SJCRH30 (cell line): ENCODE measurements around the gene PRICKLE1. TPM values are rescaled to one million over a fixed set of nuclear protein-coding genes. Genes with fewer than 3 reads are reported as not detected.

ENCODE experiments used
- DNase-seq, 2 experiments: peaks; one replicate each; pipeline ENCODE4 v3.0.0-alpha.2; 2015 to 2020
- H3K27ac ChIP-seq: fragments of 250-450 bp; sonication (Bioruptor Pico); 2 replicates; pipeline ENCODE4 v1.5.1; 2020; ENCODE audit warnings: mild to moderate bottlenecking, moderate library complexity
- H3K27me3 ChIP-seq: fragments of 250-450 bp; sonication (Bioruptor Pico); 2 replicates; pipeline ENCODE4 v1.5.1; 2020; ENCODE audit warnings: mild to moderate bottlenecking, moderate library complexity
- H3K36me3 ChIP-seq: fragments of 250-450 bp; sonication (Bioruptor Pico); 2 replicates; pipeline ENCODE4 v1.5.1; 2020; ENCODE audit warnings: mild to moderate bottlenecking, moderate library complexity
- H3K4me1 ChIP-seq: fragments of 250-450 bp; sonication (Bioruptor Pico); 2 replicates; pipeline ENCODE4 v1.5.1; 2020; ENCODE audit warnings: mild to moderate bottlenecking, moderate library complexity
- H3K4me3 ChIP-seq: fragments of 250-450 bp; sonication (Bioruptor Pico); 2 replicates; pipeline ENCODE4 v1.5.1; 2020; ENCODE audit warnings: mild to moderate bottlenecking, moderate library complexity
- H3K9me3 ChIP-seq: fragments of 250-450 bp; sonication (Bioruptor Pico); replicated peaks from 2 replicates; pipeline ENCODE4 v1.5.1; 2020; ENCODE audit warnings: mild to moderate bottlenecking, moderate library complexity
- total RNA-seq: library from RNA; depleted of rRNA; stranded (reverse); fragments of >200 nt; shearing (Covaris generic); gene quantifications from 2 replicates; pipeline ENCODE4 v1.2.3, GENCODE V29; 2014

The PRICKLE1 gene
- total RNA-seq, 1 experiment from 2014 or later, result 1.8 TPM

DNA sequence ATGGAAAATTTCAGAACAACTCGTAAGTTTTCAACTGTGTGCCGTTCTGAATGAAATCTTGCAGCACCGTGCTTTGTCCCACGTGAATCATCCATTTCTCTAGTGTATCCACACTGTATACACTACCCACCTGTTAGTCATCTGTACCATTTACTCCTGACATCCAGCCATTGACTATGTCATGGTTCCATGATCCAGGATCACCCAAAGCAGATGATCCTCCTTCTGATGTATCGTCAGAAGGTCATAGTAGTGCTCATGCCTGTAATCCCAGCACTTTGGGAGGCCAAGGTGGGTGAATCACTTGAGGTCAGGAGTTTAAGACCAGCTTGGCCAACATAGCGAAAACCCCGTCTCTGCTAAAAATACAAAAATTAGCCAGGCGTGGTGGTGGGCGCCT, 140.7 kb downstream of the PRICKLE1 start:
- no peak overlapping the region for H3K27ac ChIP-seq
- DNase-seq, result no peak
- H3K36me3 ChIP-seq, result peaks cover 34% of the 10 kb centered on the region
- 0 out of 2 replicates have a peak, but pooled peaks cover 2% of the 10 kb centered on the region for H3K9me3 ChIP-seq
- H3K27me3 ChIP-seq, result no peaks in the 10 kb centered on the region
- no peaks in the 10 kb centered on the region for H3K4me1 ChIP-seq
- no peak overlapping the region for H3K4me3 ChIP-seq

DNA sequence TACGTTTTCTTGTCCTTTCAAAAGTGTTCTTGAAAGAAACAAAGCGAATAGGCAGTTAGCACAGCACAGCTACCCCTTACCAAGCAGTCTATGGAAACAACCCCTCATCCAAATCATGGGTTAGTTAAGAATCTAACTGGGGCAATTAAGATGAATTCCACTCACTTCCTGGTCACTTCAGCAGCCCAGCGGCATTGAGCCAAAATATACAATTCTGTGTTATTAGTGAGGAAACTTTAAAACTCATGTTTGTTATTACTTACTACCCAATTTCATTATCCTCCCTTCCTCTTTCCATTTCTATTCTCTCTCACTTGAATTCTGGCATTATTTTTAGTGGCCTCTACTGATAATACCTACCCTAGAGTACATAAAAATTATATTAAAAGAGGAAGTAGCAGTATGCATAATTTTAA, 142.2 kb downstream of the PRICKLE1 start:
- H3K27ac ChIP-seq, result no peak overlapping the region
- H3K27me3 ChIP-seq, result no peaks in the 10 kb centered on the region
- H3K36me3 ChIP-seq, result peaks cover 44% of the 10 kb centered on the region
- DNase-seq, result no peak
- no peaks in the 10 kb centered on the region for H3K4me1 ChIP-seq
- H3K4me3 ChIP-seq, result no peak overlapping the region
- 0 out of 2 replicates have a peak, but pooled peaks cover 2% of the 10 kb centered on the region for H3K9me3 ChIP-seq

DNA sequence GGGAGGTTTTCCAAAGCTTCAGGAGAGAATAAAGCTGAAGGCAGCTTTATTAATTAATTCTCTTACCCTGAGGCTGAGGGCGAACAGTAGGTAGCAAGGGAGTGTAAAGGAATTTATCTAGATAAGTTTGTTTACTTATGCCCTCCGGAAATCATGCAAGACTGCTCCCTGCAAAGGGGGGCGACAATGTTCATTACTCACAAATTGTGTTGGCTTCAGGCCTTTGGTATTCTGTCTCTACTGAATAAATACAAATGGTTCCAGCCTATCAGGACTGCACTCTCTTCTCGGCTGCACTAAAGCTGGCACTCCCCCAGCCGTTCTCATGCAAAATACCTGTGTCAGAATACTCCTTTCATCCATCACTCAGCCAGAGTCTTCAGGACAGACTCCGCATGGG, 142.8 kb downstream of the PRICKLE1 start:
- H3K27ac ChIP-seq, result no peak overlapping the region
- H3K4me1 ChIP-seq, result no peaks in the 10 kb centered on the region
- no peaks in the 10 kb centered on the region for H3K27me3 ChIP-seq
- peaks cover 49% of the 10 kb centered on the region for H3K36me3 ChIP-seq
- H3K9me3 ChIP-seq, result 0 out of 2 replicates have a peak, but pooled peaks cover 2% of the 10 kb centered on the region
- DNase-seq, result no peak
- H3K4me3 ChIP-seq, result no peak overlapping the region

DNA sequence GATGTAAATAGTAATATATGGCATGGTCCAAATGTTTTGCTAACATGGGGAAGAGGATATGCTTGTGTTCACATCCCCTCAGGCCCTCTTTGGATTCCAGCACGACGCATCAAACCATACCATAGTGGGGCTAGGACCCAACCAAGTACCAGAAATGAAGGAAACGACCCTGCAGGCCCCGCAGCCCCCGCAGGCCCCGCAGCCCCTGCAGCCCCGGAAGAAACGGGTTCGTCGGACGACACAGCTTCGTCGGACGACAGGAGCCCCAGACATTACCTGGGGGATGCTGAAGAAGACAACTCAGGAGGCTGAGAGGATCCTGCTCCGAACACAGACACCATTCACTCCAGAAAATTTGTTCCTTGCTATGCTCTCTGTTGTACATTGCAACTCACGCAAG, 143.7 kb downstream of the PRICKLE1 start:
- Histone ChIP-seq H3K9me3 (0 out of 2 replicates have a peak, but pooled peaks cover 2% of the 10 kb centered on the region), H3K27ac (no peak overlapping the region), H3K27me3 (no peaks in the 10 kb centered on the region), H3K4me3 (no peak overlapping the region), H3K36me3 (peaks cover 53% of the 10 kb centered on the region), H3K4me1 (no peaks in the 10 kb centered on the region)
- no peak for DNase-seq

GRCh38 chr12:42444192-42444943, 145.2 kb downstream of the PRICKLE1 start:
- H3K4me3 ChIP-seq, result no peak overlapping the region
- DNase-seq, result no peak
- 0 out of 2 replicates have a peak, but pooled peaks cover 2% of the 10 kb centered on the region for H3K9me3 ChIP-seq
- H3K27me3 ChIP-seq, result no peaks in the 10 kb centered on the region
- H3K27ac ChIP-seq, result no peak overlapping the region
- peaks cover 58% of the 10 kb centered on the region for H3K36me3 ChIP-seq
- H3K4me1 ChIP-seq, result no peaks in the 10 kb centered on the region

DNA sequence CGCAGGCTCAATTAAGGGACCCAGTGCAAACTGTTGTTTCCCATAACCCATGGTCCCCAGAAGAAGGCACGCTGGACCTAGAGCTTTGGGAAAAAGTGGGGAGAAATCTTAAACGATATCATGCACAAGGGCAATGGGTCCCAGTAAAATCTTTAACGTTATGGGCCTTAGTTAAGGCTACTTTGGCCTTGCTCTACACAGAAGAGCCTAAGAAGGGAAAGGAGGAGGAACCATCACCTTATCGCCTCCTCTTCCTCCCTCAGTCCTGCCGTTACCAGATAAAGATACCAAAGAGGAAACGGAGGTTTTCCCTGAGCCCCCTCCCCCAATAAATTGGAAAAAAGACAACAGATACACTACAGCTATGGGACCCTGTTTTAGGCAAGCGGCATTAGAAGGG, 146.7 kb downstream of the PRICKLE1 start:
- Histone ChIP-seq H3K36me3 (peaks cover 52% of the 10 kb centered on the region), H3K27me3 (no peaks in the 10 kb centered on the region), H3K4me3 (no peak overlapping the region), H3K4me1 (no peaks in the 10 kb centered on the region), H3K27ac (no peak overlapping the region), H3K9me3 (no peaks in the 10 kb centered on the region)
- no peak for DNase-seq

GRCh38 chr12:42442311-42442759, 147.2 kb downstream of the PRICKLE1 start:
- Histone ChIP-seq H3K4me3 (no peak overlapping the region), H3K27ac (no peak overlapping the region), H3K9me3 (no peaks in the 10 kb centered on the region), H3K36me3 (peaks cover 49% of the 10 kb centered on the region), H3K27me3 (no peaks in the 10 kb centered on the region), H3K4me1 (no peaks in the 10 kb centered on the region)
- DNase-seq, result no peak

- DNase-seq, result no peak
- Histone ChIP-seq H3K27ac (no peak overlapping the region), H3K36me3 (peaks cover 38% of the 10 kb centered on the region), H3K4me3 (no peak overlapping the region), H3K27me3 (no peaks in the 10 kb centered on the region), H3K9me3 (no peaks in the 10 kb centered on the region), H3K4me1 (no peaks in the 10 kb centered on the region)
Observed at GRCh38 chr12:42440608-42441007, 148.9 kb downstream of the PRICKLE1 start.

GRCh38 chr12:42432517-42433140, 156.9 kb downstream of the PRICKLE1 start:
- Histone ChIP-seq H3K27ac (no peak overlapping the region), H3K4me1 (no peaks in the 10 kb centered on the region), H3K9me3 (no peaks in the 10 kb centered on the region), H3K4me3 (no peak overlapping the region), H3K36me3 (peaks cover 8% of the 10 kb centered on the region; the same call in 1 of the 2 replicates), H3K27me3 (no peaks in the 10 kb centered on the region)
- no peak for DNase-seq

DNA sequence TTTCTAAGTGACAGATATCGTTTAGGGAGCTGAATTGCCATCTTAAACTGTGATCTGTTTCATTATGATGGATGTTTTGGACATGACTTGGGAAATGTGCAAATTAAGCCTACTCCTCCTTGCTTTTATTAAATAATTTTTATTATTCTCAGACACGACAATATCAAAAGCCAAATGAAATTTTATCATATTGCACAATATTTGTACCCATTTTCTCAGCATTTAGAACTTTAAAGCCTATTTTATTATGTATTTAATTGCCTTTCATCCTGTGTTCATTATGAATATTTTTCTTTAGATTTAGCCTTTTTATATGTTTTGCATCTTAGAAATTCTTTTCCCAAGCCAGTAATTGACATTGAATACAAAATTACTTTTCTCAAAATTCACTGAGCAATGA, 160.7 kb downstream of the PRICKLE1 start:
- no peak overlapping the region for H3K4me3 ChIP-seq
- H3K27me3 ChIP-seq, result no peaks in the 10 kb centered on the region
- H3K4me1 ChIP-seq, result no peaks in the 10 kb centered on the region
- H3K36me3 ChIP-seq, result peaks cover 13% of the 10 kb centered on the region
- DNase-seq, result no peak
- no peak overlapping the region for H3K27ac ChIP-seq
- H3K9me3 ChIP-seq, result no peaks in the 10 kb centered on the region

DNA sequence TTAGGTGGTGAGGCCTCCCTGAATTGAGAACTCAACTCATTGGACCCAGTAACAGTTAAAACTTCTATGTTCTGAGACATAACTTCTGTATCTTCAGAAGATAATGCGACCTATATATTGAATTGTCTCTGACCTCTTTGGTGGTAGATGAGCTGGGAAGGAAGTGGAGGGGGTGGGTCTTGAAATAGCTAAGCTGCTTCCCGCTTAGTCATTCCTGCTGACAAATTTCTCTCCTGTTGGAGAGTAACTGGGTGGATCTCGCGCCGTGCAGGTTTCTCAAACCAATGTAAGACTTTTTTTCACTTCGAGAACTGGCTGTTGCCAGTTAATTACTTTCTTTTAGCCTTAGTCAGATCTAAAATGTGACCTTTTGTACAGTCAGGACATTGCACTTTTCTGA, 162.8 kb downstream of the PRICKLE1 start:
- Histone ChIP-seq H3K27ac (no peak overlapping the region), H3K9me3 (no peaks in the 10 kb centered on the region), H3K27me3 (no peaks in the 10 kb centered on the region), H3K4me1 (no peaks in the 10 kb centered on the region), H3K4me3 (no peak overlapping the region), H3K36me3 (peaks cover 13% of the 10 kb centered on the region)
- DNase-seq, result no peak

GRCh38 chr12:42422785-42423184, 166.8 kb downstream of the PRICKLE1 start:
- DNase-seq, result no peak
- Histone ChIP-seq H3K36me3 (peaks cover 11% of the 10 kb centered on the region), H3K9me3 (no peaks in the 10 kb centered on the region), H3K27ac (no peak overlapping the region), H3K4me3 (no peak overlapping the region), H3K27me3 (no peaks in the 10 kb centered on the region), H3K4me1 (no peaks in the 10 kb centered on the region)

DNA sequence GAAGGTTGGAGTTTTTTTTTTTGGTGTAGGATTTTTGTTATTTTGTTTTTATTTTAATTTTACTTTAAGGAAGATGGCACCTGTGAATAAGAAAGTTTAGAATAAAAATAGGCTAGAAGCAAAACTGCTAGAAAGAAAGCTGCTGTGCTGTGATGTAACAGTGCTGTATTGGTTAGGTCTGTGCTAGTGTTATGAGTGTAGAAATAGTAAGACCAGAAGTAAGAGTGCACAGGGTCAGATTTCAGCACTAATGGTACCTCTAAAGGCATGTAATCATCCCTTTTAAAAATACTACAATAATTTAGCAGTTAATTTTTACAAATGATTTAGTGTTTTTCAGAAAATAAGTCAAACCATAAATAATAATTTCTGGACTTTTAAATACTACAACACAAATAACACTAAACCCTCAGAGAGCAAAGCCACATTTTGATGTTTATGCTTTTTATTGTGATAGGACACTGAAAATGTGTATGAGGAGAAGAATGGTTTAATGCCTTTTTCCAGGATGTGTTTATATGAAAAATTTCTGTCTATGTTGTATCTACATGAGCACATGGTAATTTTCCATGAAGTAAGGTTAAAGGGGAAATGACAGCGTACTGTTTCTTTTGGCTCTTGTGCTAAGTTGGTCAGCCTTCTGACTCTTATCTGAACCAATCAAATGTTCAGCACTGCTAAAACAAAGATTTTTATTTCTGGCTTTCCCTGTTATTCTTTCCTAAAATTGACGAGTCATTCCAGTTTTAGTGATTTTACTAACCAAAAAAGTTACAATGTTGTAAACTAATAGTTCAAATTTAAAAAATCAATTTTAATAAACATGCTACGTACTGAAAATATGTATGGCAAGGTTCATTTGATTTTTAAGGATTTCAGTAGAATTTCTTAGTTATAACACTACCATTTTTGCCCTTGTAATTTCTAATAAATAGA, 167.4 kb downstream of the PRICKLE1 start:
- Histone ChIP-seq H3K27ac (no peak overlapping the region), H3K4me1 (no peaks in the 10 kb centered on the region)
- DNase-seq, result no peak

GRCh38 chr12:42420395-42420794, 169.2 kb downstream of the PRICKLE1 start:
- Histone ChIP-seq H3K27me3 (no peaks in the 10 kb centered on the region), H3K27ac (no peak overlapping the region), H3K4me1 (no peaks in the 10 kb centered on the region), H3K36me3 (peaks cover 8% of the 10 kb centered on the region), H3K9me3 (no peaks in the 10 kb centered on the region), H3K4me3 (no peak overlapping the region)
- no peak for DNase-seq

More for the DNA sequence above, 167.4 kb downstream of the PRICKLE1 start:
- peaks cover 5% of the 10 kb centered on the region for H3K36me3 ChIP-seq
- no peaks in the 10 kb centered on the region for H3K27me3 ChIP-seq
- H3K4me3 ChIP-seq, result no peak overlapping the region
- no peaks in the 10 kb centered on the region for H3K9me3 ChIP-seq
